K562 (cell line): ENCODE data around the gene ACTR5. TPM values are rescaled to one million over a fixed set of nuclear protein-coding genes. Genes with fewer than 3 reads are reported as not detected.
A peak's percentile ranks its signal among the peaks of the same experiment; 100 is the strongest.

Experiments
- ARID1B ChIP-seq: fragments of 450-650 bp; IDR thresholded peaks from 2 replicates; pipeline ENCODE4 v1.6.1; 2016; ENCODE audit warnings: antibody characterized with exemption, mild to moderate bottlenecking, inconsistent platforms
- BRD9 ChIP-seq: fragments of 450-650 bp; IDR thresholded peaks from 2 replicates; pipeline ENCODE4 v1.6.1; 2018; ENCODE audit warnings: low read depth; ENCODE audit not compliant: partially characterized antibody
- CCNT2 ChIP-seq: IDR thresholded peaks from 2 replicates; pipeline ENCODE4 v1.6.1; 2011; ENCODE audit warnings: borderline replicate concordance, low read depth, mild to moderate bottlenecking, moderate library complexity, mixed read lengths, low read length; ENCODE audit not compliant: insufficient read length; ENCODE audit errors: extremely low read depth
- ETS2 ChIP-seq: IDR thresholded peaks from 2 replicates; pipeline ENCODE4 v1.6.1; 2016; ENCODE audit warnings: borderline replicate concordance, missing genetic modification characterization, mild to moderate bottlenecking, moderate library complexity, missing compliant biosample characterization; ENCODE audit not compliant: poor library complexity, severe bottlenecking
- PHF20 ChIP-seq: fragments of 450-650 bp; IDR thresholded peaks from 2 replicates; pipeline ENCODE4 v1.6.1; 2018; ENCODE audit not compliant: partially characterized antibody
- SAP30 ChIP-seq: fragments of 200-600 bp; sonication (generic); IDR thresholded peaks from 2 replicates; pipeline ENCODE4 v1.6.1; 2012; ENCODE audit warnings: borderline replicate concordance, low read depth, mild to moderate bottlenecking, moderate library complexity, low read length, control low read depth, inconsistent platforms; ENCODE audit not compliant: insufficient read depth, poor library complexity, severe bottlenecking
- TAF7 ChIP-seq: fragments of 450-650 bp; IDR thresholded peaks from 2 replicates; pipeline ENCODE4 v1.6.1; 2016; ENCODE audit warnings: missing genetic modification characterization, missing compliant biosample characterization
- polyA plus RNA-seq, 8 experiments: library from polyadenylated mRNA; depleted of rRNA in 4 of 8; stranded (reverse) in 5 of 8; unstranded in 3 of 8; fragments of >200 nt; fragmentation: Nextera tagmentation in 2 of 8; fragmentation: Illumina TruSeq in 1 of 8; extraction: Ambion mirVana in 2 of 8; extraction: Trizol in 1 of 8; gene quantifications; 2 replicates each; pipeline versions ENCODE4 v1.2.1 to v1.2.3, GENCODE V29; 2011 to 2014; ENCODE audit warnings: inconsistent platforms in 1 of 8, missing spikeins in 1 of 8
- total RNA-seq, 7 experiments: library from RNA; depleted of rRNA in 6 of 7; stranded (reverse); fragments of >200 nt in 6 of 7; fragmentation: Illumina TruSeq in 2 of 7; extraction: Trizol in 2 of 7; gene quantifications; 2 replicates each; pipeline versions ENCODE4 v1.2.1 to v1.2.3, GENCODE V29; 2011 to 2021; ENCODE audit warnings: low replicate concordance in 1 of 7
- TF ChIP-seq, protein P1 (sequence below): fragments of 450-650 bp; IDR thresholded peaks from 2 replicates; pipeline ENCODE4 v1.6.1; 2016; ENCODE audit warnings: mild to moderate bottlenecking, moderate library complexity
- TF ChIP-seq, protein P2 (sequence below): sonication (generic); formaldehyde crosslinking; IDR thresholded peaks from 2 replicates; pipeline ENCODE4 v1.8.1; 2023; ENCODE audit warnings: mild to moderate bottlenecking, missing genetic modification reagents
- TF ChIP-seq, protein P3 (sequence below): fragments of 250-450 bp; sonication (Bioruptor Pico); IDR thresholded peaks from 2 replicates; pipeline ENCODE4 v1.8.0; 2022; ENCODE audit warnings: moderate library complexity, mild to moderate bottlenecking, inconsistent platforms

Gene ACTR5
- total and polyA plus RNA-seq, 9 of the 15 experiments (the other 6 are each of a cell fraction or from before 2014, with no cell fraction given): 0.93 to 18.8 (median 12.9) TPM

DNA sequence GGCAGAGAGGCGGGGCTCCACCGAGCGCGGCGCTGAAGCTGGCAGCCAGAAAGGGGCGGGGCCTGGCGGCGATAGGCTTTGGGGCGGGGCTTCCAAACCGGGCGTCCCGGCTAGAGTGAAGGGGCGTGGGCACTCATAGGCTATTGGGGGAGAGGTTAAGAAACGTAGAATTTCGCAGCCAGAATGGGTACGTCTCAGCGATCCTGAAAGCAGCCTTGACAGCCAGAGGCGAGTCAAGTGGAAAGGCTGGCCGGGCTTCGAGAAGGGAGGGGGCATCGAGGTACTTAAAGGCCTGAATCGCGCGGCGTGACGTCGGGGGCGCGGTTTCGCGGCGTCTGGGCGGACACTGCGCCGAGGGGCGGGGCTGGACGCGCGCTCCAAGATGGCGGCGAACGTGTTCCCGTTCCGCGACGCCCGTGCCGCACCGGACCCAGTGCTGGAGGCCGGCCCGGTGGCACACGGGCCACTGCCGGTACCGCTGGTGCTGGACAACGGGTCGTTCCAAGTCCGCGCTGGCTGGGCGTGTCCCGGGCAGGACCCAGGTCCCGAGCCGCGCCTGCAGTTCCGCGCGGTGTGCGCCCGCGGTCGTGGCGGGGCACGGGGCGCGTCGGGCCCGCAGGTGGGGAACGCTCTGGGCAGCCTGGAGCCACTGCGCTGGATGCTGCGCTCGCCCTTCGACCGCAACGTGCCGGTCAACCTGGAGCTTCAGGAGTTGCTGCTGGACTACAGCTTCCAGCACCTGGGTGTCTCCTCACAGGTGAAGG, at the start of gene ACTR5 (continued):
- TF ChIP-seq, protein P1, sequence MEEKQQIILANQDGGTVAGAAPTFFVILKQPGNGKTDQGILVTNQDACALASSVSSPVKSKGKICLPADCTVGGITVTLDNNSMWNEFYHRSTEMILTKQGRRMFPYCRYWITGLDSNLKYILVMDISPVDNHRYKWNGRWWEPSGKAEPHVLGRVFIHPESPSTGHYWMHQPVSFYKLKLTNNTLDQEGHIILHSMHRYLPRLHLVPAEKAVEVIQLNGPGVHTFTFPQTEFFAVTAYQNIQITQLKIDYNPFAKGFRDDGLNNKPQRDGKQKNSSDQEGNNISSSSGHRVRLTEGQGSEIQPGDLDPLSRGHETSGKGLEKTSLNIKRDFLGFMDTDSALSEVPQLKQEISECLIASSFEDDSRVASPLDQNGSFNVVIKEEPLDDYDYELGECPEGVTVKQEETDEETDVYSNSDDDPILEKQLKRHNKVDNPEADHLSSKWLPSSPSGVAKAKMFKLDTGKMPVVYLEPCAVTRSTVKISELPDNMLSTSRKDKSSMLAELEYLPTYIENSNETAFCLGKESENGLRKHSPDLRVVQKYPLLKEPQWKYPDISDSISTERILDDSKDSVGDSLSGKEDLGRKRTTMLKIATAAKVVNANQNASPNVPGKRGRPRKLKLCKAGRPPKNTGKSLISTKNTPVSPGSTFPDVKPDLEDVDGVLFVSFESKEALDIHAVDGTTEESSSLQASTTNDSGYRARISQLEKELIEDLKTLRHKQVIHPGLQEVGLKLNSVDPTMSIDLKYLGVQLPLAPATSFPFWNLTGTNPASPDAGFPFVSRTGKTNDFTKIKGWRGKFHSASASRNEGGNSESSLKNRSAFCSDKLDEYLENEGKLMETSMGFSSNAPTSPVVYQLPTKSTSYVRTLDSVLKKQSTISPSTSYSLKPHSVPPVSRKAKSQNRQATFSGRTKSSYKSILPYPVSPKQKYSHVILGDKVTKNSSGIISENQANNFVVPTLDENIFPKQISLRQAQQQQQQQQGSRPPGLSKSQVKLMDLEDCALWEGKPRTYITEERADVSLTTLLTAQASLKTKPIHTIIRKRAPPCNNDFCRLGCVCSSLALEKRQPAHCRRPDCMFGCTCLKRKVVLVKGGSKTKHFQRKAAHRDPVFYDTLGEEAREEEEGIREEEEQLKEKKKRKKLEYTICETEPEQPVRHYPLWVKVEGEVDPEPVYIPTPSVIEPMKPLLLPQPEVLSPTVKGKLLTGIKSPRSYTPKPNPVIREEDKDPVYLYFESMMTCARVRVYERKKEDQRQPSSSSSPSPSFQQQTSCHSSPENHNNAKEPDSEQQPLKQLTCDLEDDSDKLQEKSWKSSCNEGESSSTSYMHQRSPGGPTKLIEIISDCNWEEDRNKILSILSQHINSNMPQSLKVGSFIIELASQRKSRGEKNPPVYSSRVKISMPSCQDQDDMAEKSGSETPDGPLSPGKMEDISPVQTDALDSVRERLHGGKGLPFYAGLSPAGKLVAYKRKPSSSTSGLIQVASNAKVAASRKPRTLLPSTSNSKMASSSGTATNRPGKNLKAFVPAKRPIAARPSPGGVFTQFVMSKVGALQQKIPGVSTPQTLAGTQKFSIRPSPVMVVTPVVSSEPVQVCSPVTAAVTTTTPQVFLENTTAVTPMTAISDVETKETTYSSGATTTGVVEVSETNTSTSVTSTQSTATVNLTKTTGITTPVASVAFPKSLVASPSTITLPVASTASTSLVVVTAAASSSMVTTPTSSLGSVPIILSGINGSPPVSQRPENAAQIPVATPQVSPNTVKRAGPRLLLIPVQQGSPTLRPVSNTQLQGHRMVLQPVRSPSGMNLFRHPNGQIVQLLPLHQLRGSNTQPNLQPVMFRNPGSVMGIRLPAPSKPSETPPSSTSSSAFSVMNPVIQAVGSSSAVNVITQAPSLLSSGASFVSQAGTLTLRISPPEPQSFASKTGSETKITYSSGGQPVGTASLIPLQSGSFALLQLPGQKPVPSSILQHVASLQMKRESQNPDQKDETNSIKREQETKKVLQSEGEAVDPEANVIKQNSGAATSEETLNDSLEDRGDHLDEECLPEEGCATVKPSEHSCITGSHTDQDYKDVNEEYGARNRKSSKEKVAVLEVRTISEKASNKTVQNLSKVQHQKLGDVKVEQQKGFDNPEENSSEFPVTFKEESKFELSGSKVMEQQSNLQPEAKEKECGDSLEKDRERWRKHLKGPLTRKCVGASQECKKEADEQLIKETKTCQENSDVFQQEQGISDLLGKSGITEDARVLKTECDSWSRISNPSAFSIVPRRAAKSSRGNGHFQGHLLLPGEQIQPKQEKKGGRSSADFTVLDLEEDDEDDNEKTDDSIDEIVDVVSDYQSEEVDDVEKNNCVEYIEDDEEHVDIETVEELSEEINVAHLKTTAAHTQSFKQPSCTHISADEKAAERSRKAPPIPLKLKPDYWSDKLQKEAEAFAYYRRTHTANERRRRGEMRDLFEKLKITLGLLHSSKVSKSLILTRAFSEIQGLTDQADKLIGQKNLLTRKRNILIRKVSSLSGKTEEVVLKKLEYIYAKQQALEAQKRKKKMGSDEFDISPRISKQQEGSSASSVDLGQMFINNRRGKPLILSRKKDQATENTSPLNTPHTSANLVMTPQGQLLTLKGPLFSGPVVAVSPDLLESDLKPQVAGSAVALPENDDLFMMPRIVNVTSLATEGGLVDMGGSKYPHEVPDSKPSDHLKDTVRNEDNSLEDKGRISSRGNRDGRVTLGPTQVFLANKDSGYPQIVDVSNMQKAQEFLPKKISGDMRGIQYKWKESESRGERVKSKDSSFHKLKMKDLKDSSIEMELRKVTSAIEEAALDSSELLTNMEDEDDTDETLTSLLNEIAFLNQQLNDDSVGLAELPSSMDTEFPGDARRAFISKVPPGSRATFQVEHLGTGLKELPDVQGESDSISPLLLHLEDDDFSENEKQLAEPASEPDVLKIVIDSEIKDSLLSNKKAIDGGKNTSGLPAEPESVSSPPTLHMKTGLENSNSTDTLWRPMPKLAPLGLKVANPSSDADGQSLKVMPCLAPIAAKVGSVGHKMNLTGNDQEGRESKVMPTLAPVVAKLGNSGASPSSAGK: no peak; the same call in 1 of the 2 replicates
- TF ChIP-seq SAP30 (peak; percentile 93), TAF7 (tag) (no peak), BRD9 (no peak), PHF20 (peak; percentile 74), ARID1B (no peak), ETS2 (tag) (no peak), CCNT2 (peak; percentile 33)
- TF ChIP-seq, protein P2, sequence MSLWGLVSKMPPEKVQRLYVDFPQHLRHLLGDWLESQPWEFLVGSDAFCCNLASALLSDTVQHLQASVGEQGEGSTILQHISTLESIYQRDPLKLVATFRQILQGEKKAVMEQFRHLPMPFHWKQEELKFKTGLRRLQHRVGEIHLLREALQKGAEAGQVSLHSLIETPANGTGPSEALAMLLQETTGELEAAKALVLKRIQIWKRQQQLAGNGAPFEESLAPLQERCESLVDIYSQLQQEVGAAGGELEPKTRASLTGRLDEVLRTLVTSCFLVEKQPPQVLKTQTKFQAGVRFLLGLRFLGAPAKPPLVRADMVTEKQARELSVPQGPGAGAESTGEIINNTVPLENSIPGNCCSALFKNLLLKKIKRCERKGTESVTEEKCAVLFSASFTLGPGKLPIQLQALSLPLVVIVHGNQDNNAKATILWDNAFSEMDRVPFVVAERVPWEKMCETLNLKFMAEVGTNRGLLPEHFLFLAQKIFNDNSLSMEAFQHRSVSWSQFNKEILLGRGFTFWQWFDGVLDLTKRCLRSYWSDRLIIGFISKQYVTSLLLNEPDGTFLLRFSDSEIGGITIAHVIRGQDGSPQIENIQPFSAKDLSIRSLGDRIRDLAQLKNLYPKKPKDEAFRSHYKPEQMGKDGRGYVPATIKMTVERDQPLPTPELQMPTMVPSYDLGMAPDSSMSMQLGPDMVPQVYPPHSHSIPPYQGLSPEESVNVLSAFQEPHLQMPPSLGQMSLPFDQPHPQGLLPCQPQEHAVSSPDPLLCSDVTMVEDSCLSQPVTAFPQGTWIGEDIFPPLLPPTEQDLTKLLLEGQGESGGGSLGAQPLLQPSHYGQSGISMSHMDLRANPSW (CRISPR knock-in tag): no peak
- TF ChIP-seq, protein P3, sequence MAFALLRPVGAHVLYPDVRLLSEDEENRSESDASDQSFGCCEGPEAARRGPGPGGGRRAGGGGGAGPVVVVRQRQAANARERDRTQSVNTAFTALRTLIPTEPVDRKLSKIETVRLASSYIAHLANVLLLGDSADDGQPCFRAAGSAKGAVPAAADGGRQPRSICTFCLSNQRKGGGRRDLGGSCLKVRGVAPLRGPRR: no peak
